GM12878 (cell line): Measurements from ENCODE around the gene PYGB. TPM values are rescaled to one million over a fixed set of nuclear protein-coding genes. Genes with fewer than 3 reads are reported as not detected.

Source experiments
- ATAC-seq: fragments of 200-7000 bp; cut with Tn5 transposase; 3 replicates; pipeline ENCODE4 v1.9.1; 2020; ENCODE audit warnings: mild to moderate bottlenecking, moderate library complexity
- BruUV-seq: library from RNA; stranded (reverse); fragments of 400-500 nt; replicated peaks from 2 replicates; lab custom pipeline; 2021; lab: Mats Ljungman, UMichigan
- CTCF ChIA-PET: fragments of 300-600 bp; sonication (Branson Sonifier 250); formaldehyde crosslinking; extraction: SDS; loops from one replicate; lab custom pipeline; 2021; ENCODE audit warnings: inconsistent platforms; lab: Yijun Ruan, JAX
- POLR2A ChIA-PET: fragments of 350-600 bp; formaldehyde crosslinking; extraction: SDS; loops from one replicate; lab custom pipeline; 2021; ENCODE audit warnings: inconsistent platforms; lab: Charles Lee
- RAD21 ChIA-PET: fragments of 300-600 bp; sonication (Branson Sonifier 250); formaldehyde crosslinking; loops from one replicate; lab custom pipeline; 2023; ENCODE audit warnings: antibody characterized with exemption; ENCODE audit not compliant: unreplicated experiment; lab: Charles Lee
- SMC1A ChIA-PET: fragments of 300-600 bp; sonication (Branson Sonifier 250); formaldehyde crosslinking; loops from one replicate; lab custom pipeline; 2023; ENCODE audit not compliant: unreplicated experiment, uncharacterized antibody; lab: Charles Lee
- DNase-seq: peaks from one replicate; pipeline ENCODE4 v3.0.0-alpha.2; 2011; ENCODE audit warnings: low read depth, low spot score
- FAIRE-seq: peaks from 3 replicates; lab custom pipeline; 2011; peaks lifted over from hg19 to GRCh38; lab: Jason Lieb, UNC
- H2AFZ ChIP-seq: 2 replicates; pipeline ENCODE4 v1.6.0; 2011; ENCODE audit warnings: low read depth, low read length, control low read depth; ENCODE audit not compliant: control insufficient read depth
- H3K27ac ChIP-seq: 2 replicates; pipeline ENCODE4 v1.5.1; 2011; ENCODE audit warnings: control low read depth; ENCODE audit not compliant: control insufficient read depth, insufficient read depth
- H3K27me3 ChIP-seq, 2 experiments: replicated peaks in 1 of 2; 2 replicates each; pipeline versions ENCODE4 v1.6.0 to v1.6.1; 2011; ENCODE audit warnings: low read length in 1 of 2; ENCODE audit not compliant: control insufficient read depth in 2 of 2, insufficient read depth in 2 of 2
- H3K36me3 ChIP-seq, 2 experiments: 2 replicates each; pipeline ENCODE4 v1.5.1; 2011; ENCODE audit warnings: low read length in 1 of 2; ENCODE audit not compliant: control insufficient read depth in 2 of 2, insufficient read depth in 2 of 2
- H3K4me1 ChIP-seq: 2 replicates; pipeline ENCODE4 v1.6.1; 2011; ENCODE audit warnings: mild to moderate bottlenecking, low read length, moderate library complexity, mixed read lengths; ENCODE audit not compliant: control insufficient read depth, insufficient read depth
- H3K4me2 ChIP-seq: 2 replicates; pipeline ENCODE4 v1.6.0; 2011; ENCODE audit warnings: control low read depth; ENCODE audit not compliant: control insufficient read depth, insufficient read depth
- H3K4me3 ChIP-seq: fragments of 200-600 bp; sonication (generic); 2 replicates; pipeline ENCODE4 v1.5.1; 2016
- H3K79me2 ChIP-seq: 2 replicates; pipeline ENCODE4 v1.6.0; 2011; ENCODE audit warnings: low read length; ENCODE audit not compliant: control insufficient read depth, insufficient read depth
- H3K9ac ChIP-seq: 2 replicates; pipeline ENCODE4 v1.8.0; 2011; ENCODE audit warnings: low read length, control low read depth, mixed read lengths; ENCODE audit not compliant: control insufficient read depth, insufficient read depth
- H3K9me3 ChIP-seq: replicated peaks from 3 replicates; pipeline ENCODE4 v1.5.1; 2011; ENCODE audit warnings: mild to moderate bottlenecking, low read length; ENCODE audit not compliant: control insufficient read depth, insufficient read depth
- H4K20me1 ChIP-seq: 2 replicates; pipeline ENCODE4 v1.6.0; 2011; ENCODE audit not compliant: control insufficient read depth, insufficient read depth
- BACH1 ChIP-seq: fragments of 450-650 bp; IDR thresholded peaks from 2 replicates; pipeline ENCODE4 v1.6.1; 2017; ENCODE audit warnings: mild to moderate bottlenecking, borderline replicate concordance
- E2F4 ChIP-seq: IDR thresholded peaks from 2 replicates; pipeline ENCODE4 v1.6.1; 2012; ENCODE audit warnings: low read depth, low read length, improper control_type of control experiment
- EGR1 ChIP-seq, 2 experiments: IDR thresholded peaks; 1 replicate in 1 of 2; 2 replicates in 1 of 2; pipeline ENCODE4 v1.6.1; 2011 to 2012; ENCODE audit warnings: low read depth in 2 of 2, low read length in 2 of 2, borderline replicate concordance in 1 of 2, mild to moderate bottlenecking in 1 of 2, moderate library complexity in 1 of 2
- HDAC2 ChIP-seq: fragments of 200-600 bp; sonication (generic); IDR thresholded peaks from 2 replicates; pipeline ENCODE4 v1.6.1; 2017
- IKZF1 ChIP-seq: fragments of 450-650 bp; conservative IDR thresholded peaks from 2 replicates; pipeline ENCODE4 v1.6.1; 2017; ENCODE audit warnings: antibody characterized with exemption, mild to moderate bottlenecking
- IKZF2 ChIP-seq, 2 experiments: fragments of 450-650 bp; IDR thresholded peaks; 2 replicates each; pipeline ENCODE4 v1.6.1; 2017; ENCODE audit warnings: mild to moderate bottlenecking in 2 of 2, moderate library complexity in 2 of 2
- IRF3 ChIP-seq: fragments of 450-650 bp; IDR thresholded peaks from 2 replicates; pipeline ENCODE4 v1.6.1; 2014; ENCODE audit warnings: mild to moderate bottlenecking
- JUNB ChIP-seq: IDR thresholded peaks from 2 replicates; pipeline ENCODE4 v1.6.1; 2016; ENCODE audit warnings: antibody characterized with exemption, mild to moderate bottlenecking
- LARP7 ChIP-seq: fragments of 450-650 bp; IDR thresholded peaks from 2 replicates; pipeline ENCODE4 v1.6.1; 2017; ENCODE audit warnings: mild to moderate bottlenecking
- MEF2A ChIP-seq: IDR thresholded peaks from 2 replicates; pipeline ENCODE4 v1.6.1; 2011; ENCODE audit warnings: low read depth, mild to moderate bottlenecking, low read length, moderate library complexity; ENCODE audit not compliant: insufficient read depth
- MEF2B ChIP-seq: fragments of 450-650 bp; IDR thresholded peaks from 2 replicates; pipeline ENCODE4 v1.6.1; 2018; ENCODE audit warnings: mild to moderate bottlenecking, moderate library complexity; ENCODE audit not compliant: partially characterized antibody, poor library complexity, severe bottlenecking
- MXI1 ChIP-seq: fragments of 150-350 bp; IDR thresholded peaks from 2 replicates; pipeline ENCODE4 v1.6.1; 2011; ENCODE audit warnings: low read depth, mild to moderate bottlenecking, inconsistent platforms, low read length, improper control_type of control experiment
- NBN ChIP-seq: fragments of 450-650 bp; IDR thresholded peaks from 2 replicates; pipeline ENCODE4 v1.6.1; 2016
- PAX5 ChIP-seq: IDR thresholded peaks from 2 replicates; pipeline ENCODE4 v1.6.1; 2011; ENCODE audit warnings: low read depth, low read length, borderline replicate concordance
- POU2F2 ChIP-seq: IDR thresholded peaks from 3 replicates; pipeline ENCODE4 v1.6.1; 2011; ENCODE audit warnings: low read depth, mild to moderate bottlenecking, low read length, borderline replicate concordance
- RCOR1 ChIP-seq: conservative IDR thresholded peaks from 2 replicates; pipeline ENCODE4 v1.6.1; 2012; ENCODE audit warnings: low read depth, low read length, improper control_type of control experiment
- TARDBP ChIP-seq: IDR thresholded peaks from 2 replicates; pipeline ENCODE4 v1.6.1; 2016; ENCODE audit warnings: borderline replicate concordance
- YY1 ChIP-seq: IDR thresholded peaks from 2 replicates; pipeline ENCODE4 v1.6.1; 2011; ENCODE audit warnings: low read depth, mild to moderate bottlenecking, low read length
- ZSCAN29 ChIP-seq: fragments of 450-650 bp; IDR thresholded peaks from 2 replicates; pipeline ENCODE4 v1.6.1; 2017; ENCODE audit warnings: mild to moderate bottlenecking, moderate library complexity
- WGBS: methylation state at CpG from one replicate; pipeline ENCODE4 v1.1.6; 2016; ENCODE audit warnings: low lambda C conversion rate; ENCODE audit not compliant: insufficient replicate concordance, insufficient coverage; ENCODE audit errors: missing lambda C conversion rate; 5-methylcytosine and 5-hydroxymethylcytosine counted together
- in situ Hi-C: fragments of 300-500 bp; cut with MboI; formaldehyde crosslinking; loops from 9 replicates; pipeline ENCODE4 v1.14.3; 2018; ENCODE audit warnings: mixed read lengths
- intact Hi-C: fragments of 100-400 bp; cut with micrococcal nuclease; formaldehyde crosslinking; loops from one replicate; pipeline ENCODE4 v1.14.2; 2022; ENCODE audit not compliant: unreplicated experiment
- polyA plus RNA-seq, 11 experiments: library from polyadenylated mRNA; depleted of rRNA in 4 of 11; unstranded in 6 of 11; stranded (reverse) in 5 of 11; fragments of >200 nt; fragmentation: Nextera tagmentation in 4 of 11; fragmentation: Illumina TruSeq in 1 of 11; extraction: Ambion mirVana in 4 of 11; extraction: Trizol in 1 of 11; gene quantifications; 1 replicate in 1 of 11; 2 replicates in 10 of 11; pipeline versions ENCODE4 v1.2.1 to v1.2.3, GENCODE V29; 2011 to 2016; ENCODE audit warnings: inconsistent platforms in 2 of 11, missing spikeins in 2 of 11, low read depth in 1 of 11
- total RNA-seq, 4 experiments: library from RNA; depleted of rRNA in 3 of 4; stranded (reverse); fragments of >200 nt in 3 of 4; fragmentation: Illumina TruSeq in 1 of 4; extraction: Trizol in 1 of 4; gene quantifications; 2 replicates each; pipeline versions ENCODE4 v1.2.1 to v1.2.3, GENCODE V29; 2013 to 2021

The PYGB gene
- total and polyA plus RNA-seq, 10 of the 15 experiments (the other 5 are each of a cell fraction or from before 2014, with no cell fraction given) = 0.34 to 33.5 (median 21.8) TPM

- TF ChIP-seq BACH1 (peak; percentile 23; the same call in 1 of the 2 replicates), JUNB (peak; percentile 24; the same call in 1 of the 2 replicates), TARDBP (no peak)
Measured at GRCh38 chr20:25310268-25310920, 62.5 kb downstream of the PYGB start (continued).

GRCh38 chr20:25310921-25311728, 63.2 kb downstream of the PYGB start:
- POLR2A ChIA-PET = no interaction called here
- in situ Hi-C loops (no loop called here), intact Hi-C loops (loop anchor here (10.0 kb wide), 1 partner anchor 314 kb away; the partner anchor contains the start of gene NANP)
- H3K4me3 ChIP-seq = peak overlapping the region; percentile 55; the same call in 1 of the 2 replicates
- H3K4me1 ChIP-seq = peaks cover 33% of the 10 kb centered on the region
- no peak for DNase-seq
- H3K4me2 ChIP-seq = peak overlapping the region; percentile 83
- CTCF ChIA-PET = interaction anchor here (0.6 to 2.6 kb wide), 8 partner anchors 8 to 98 kb away, joined by 3 to 23 read pairs (median 3); partner anchors contain the start of gene GINS1
- 50% methylated on average over 6 of the region's 6 CpGs for WGBS
- H4K20me1 ChIP-seq = no peaks in the 10 kb centered on the region
- peaks cover 10 to 14% of the 10 kb centered on the region in 2 experiments; a peak in 3 of 4 replicates for H3K36me3 ChIP-seq
- peak overlapping the region; percentile 53 for H3K9ac ChIP-seq
- H3K79me2 ChIP-seq = no peaks in the 10 kb centered on the region; the same call in 1 of the 2 replicates
- no peak for ATAC-seq
- TF ChIP-seq YY1 = no peak
- no peak for TF ChIP-seq MEF2B
- TF ChIP-seq E2F4 = no peak
- TF ChIP-seq PAX5 = no peak
- no peak for TF ChIP-seq EGR1 (IDR thresholded peaks at IDR 0.05; ENCODE audit: borderline replicate concordance in 1 of 2, low read depth in 2 of 2, low read length in 2 of 2)
- no peak for TF ChIP-seq ZSCAN29
- no peak for TF ChIP-seq RCOR1
- TF ChIP-seq IKZF2 (IDR thresholded peaks at IDR 0.05) = peak in 1 of 2 experiments; percentile 62; a peak in 2 of 4 replicates
- no peak for TF ChIP-seq HDAC2
- no peak for TF ChIP-seq MEF2A
- 0 out of 2 replicates have a peak, but pooled peaks have one; percentile 11 for TF ChIP-seq MXI1
- no peak for TF ChIP-seq LARP7
- TF ChIP-seq IRF3 = no peak
- TF ChIP-seq IKZF1 = peak; percentile 72; the same call in 1 of the 2 replicates
- no peak for TF ChIP-seq POU2F2
- TF ChIP-seq NBN = no peak
- peak overlapping the region; percentile 71 for H2AFZ ChIP-seq
- no peaks in the 10 kb centered on the region for H3K9me3 ChIP-seq
- peak overlapping the region; percentile 92 for H3K27ac ChIP-seq
- no TSS peak for BruUV-seq
- FAIRE-seq = peak; percentile 13
- no peaks in the 10 kb centered on the region for H3K27me3 ChIP-seq
- SMC1A ChIA-PET = interaction anchor here (0.6 to 2.4 kb wide), 9 partner anchors 11 to 97 kb away, joined by 3 to 39 read pairs (median 3); partner anchors contain the start of gene GINS1
- RAD21 ChIA-PET = interaction anchor here (0.7 to 3.5 kb wide), 4 partner anchors 8 to 96 kb away, joined by 3 to 29 read pairs (median 3); partner anchors contain the start of gene GINS1
